Limb (tissue), 2 donors: ENCODE data around the gene ARF1.
"Not testable (repeated sequence)": the region's sequence is repeated elsewhere in the genome, so short reads cannot be mapped to it uniquely, and the experiment has no call there.

Experiments used
- DNase-seq, 2 donors: peaks; one replicate each; pipeline ENCODE4 v3.0.0-alpha.2; 2016; ENCODE audit errors: extremely low spot score in 2 of 2

ARF1 gene

GRCh38 chr1:228101994-228102790 is 19.7 kb downstream of the ARF1 start:
- peak in 1 of 2 donors; percentile 60 for DNase-seq

GRCh38 chr1:228102791-228103620 is 20.5 kb downstream of the ARF1 start, which contains the start of gene C1orf35:
TSS of gene C1orf35 (minus strand) at chr1:228103325. CDS start at chr1:228103227, 98 bp downstream.
- DNase-seq: peak; percentile 95 to 98

- no peak for DNase-seq
These were observed 22.2 kb downstream of the ARF1 start for GRCh38 chr1:228104526-228105269.

- DNase-seq: no peak
These were observed 22.9 kb downstream of the ARF1 start for GRCh38 chr1:228105270-228105995.

GRCh38 chr1:228105996-228106799 is 23.7 kb downstream of the ARF1 start:
- DNase-seq: no peak

GRCh38 chr1:228106800-228107054 is 24.2 kb downstream of the ARF1 start:
- DNase-seq: no peak

GRCh38 chr1:228107636-228108035 is 25.1 kb downstream of the ARF1 start:
- DNase-seq: no peak

- no peak for DNase-seq
These were observed 25.7 kb downstream of the ARF1 start for GRCh38 chr1:228108055-228108690.

GRCh38 chr1:228108742-228109072 is 26.2 kb downstream of the ARF1 start:
- no peak for DNase-seq

- peak; percentile 95 to 100 for DNase-seq
These were observed 26.8 kb downstream of the ARF1 start, which contains the start of gene MRPL55 for GRCh38 chr1:228109073-228109961. TSS of gene MRPL55 (minus strand) at chr1:228109299. CDS start at chr1:228108260, 1,039 bp downstream.

- no peak for DNase-seq
These were observed 27.5 kb downstream of the ARF1 start for GRCh38 chr1:228109962-228110488.

- no peak for DNase-seq
These were observed 28.0 kb downstream of the ARF1 start for GRCh38 chr1:228110556-228110955.

GRCh38 chr1:228111315-228111714 is 28.8 kb downstream of the ARF1 start:
- not testable (repeated sequence) for DNase-seq

- no peak for DNase-seq
These were observed 29.7 kb downstream of the ARF1 start for GRCh38 chr1:228112167-228112566.

- DNase-seq: no peak
These were observed 30.1 kb downstream of the ARF1 start for GRCh38 chr1:228112617-228113016.

- DNase-seq: no peak
These were observed 32.3 kb downstream of the ARF1 start for GRCh38 chr1:228114827-228115226.

- DNase-seq: no peak
These were observed 34.8 kb downstream of the ARF1 start for GRCh38 chr1:228117335-228117734.

- no peak for DNase-seq
These were observed 35.5 kb downstream of the ARF1 start for GRCh38 chr1:228118040-228118439.

GRCh38 chr1:228120351-228120750 is 37.8 kb downstream of the ARF1 start:
- DNase-seq: no peak
